MCF 10A (cell line): Measurements from ENCODE around the gene CERS1. TPM values are rescaled to one million over a fixed set of nuclear protein-coding genes. Genes with fewer than 3 reads are reported as not detected.

Source experiments
- BruUV-seq: library from RNA; stranded (reverse); fragments of 400-500 nt; replicated peaks from 2 replicates; lab custom pipeline; 2021; lab: Mats Ljungman, UMichigan
- CTCF ChIA-PET: fragments of 300-600 bp; sonication (Branson Sonifier 250); formaldehyde crosslinking; extraction: SDS; loops from one replicate; lab custom pipeline; 2021; ENCODE audit warnings: antibody characterized with exemption, inconsistent platforms; lab: Yijun Ruan, JAX
- POLR2A ChIA-PET: fragments of 300-600, 350-650 bp; sonication (Branson Sonifier 250); formaldehyde crosslinking; extraction: SDS; loops from one replicate; lab custom pipeline; 2020; ENCODE audit warnings: antibody characterized with exemption, inconsistent platforms; lab: Yijun Ruan, JAX
- DNase-seq: peaks from one replicate; pipeline ENCODE4 v3.0.0-alpha.2; 2018; ENCODE audit not compliant: unreplicated experiment
- H3K27ac Mint-ChIP-seq: one replicate; pipeline ENCODE4 v1.8.0; 2022; ENCODE audit warnings: mild to moderate bottlenecking, low read depth, mixed read lengths; ENCODE audit not compliant: unreplicated experiment
- H3K27me3 Mint-ChIP-seq: one replicate; pipeline ENCODE4 v1.8.0; 2022; ENCODE audit warnings: mixed read lengths; ENCODE audit not compliant: insufficient read depth, unreplicated experiment
- H3K36me3 Mint-ChIP-seq: one replicate; pipeline ENCODE4 v1.8.0; 2022; ENCODE audit warnings: mild to moderate bottlenecking, moderate library complexity, mixed read lengths; ENCODE audit not compliant: insufficient read depth, unreplicated experiment
- H3K4me1 Mint-ChIP-seq: one replicate; pipeline ENCODE4 v1.8.0; 2022; ENCODE audit warnings: mixed read lengths; ENCODE audit not compliant: insufficient read depth, unreplicated experiment
- H3K4me3 Mint-ChIP-seq: one replicate; pipeline ENCODE4 v1.8.0; 2022; ENCODE audit warnings: mild to moderate bottlenecking, moderate library complexity, mixed read lengths; ENCODE audit not compliant: unreplicated experiment
- H3K9me3 Mint-ChIP-seq: one replicate; pipeline ENCODE4 v1.8.0; 2022; ENCODE audit warnings: mixed read lengths; ENCODE audit not compliant: unreplicated experiment
- intact Hi-C: fragments of 100-400 bp; cut with micrococcal nuclease; formaldehyde crosslinking; loops from 2 replicates; pipeline ENCODE4 v1.14.1; 2022
- total RNA-seq: library from RNA; stranded (reverse); gene quantifications from 2 replicates; pipeline ENCODE4 v1.2.3, GENCODE V29; 2022
- TF ChIP-seq, protein P1 (sequence below): fragments of 200-600 bp; IDR thresholded peaks from one replicate; pipeline ENCODE4 v1.8.0; 2022; ENCODE audit warnings: antibody characterized with exemption, mild to moderate bottlenecking; ENCODE audit not compliant: unreplicated experiment

CERS1 gene
- total RNA-seq, 1 experiment from 2014 or later: not detected

DNA sequence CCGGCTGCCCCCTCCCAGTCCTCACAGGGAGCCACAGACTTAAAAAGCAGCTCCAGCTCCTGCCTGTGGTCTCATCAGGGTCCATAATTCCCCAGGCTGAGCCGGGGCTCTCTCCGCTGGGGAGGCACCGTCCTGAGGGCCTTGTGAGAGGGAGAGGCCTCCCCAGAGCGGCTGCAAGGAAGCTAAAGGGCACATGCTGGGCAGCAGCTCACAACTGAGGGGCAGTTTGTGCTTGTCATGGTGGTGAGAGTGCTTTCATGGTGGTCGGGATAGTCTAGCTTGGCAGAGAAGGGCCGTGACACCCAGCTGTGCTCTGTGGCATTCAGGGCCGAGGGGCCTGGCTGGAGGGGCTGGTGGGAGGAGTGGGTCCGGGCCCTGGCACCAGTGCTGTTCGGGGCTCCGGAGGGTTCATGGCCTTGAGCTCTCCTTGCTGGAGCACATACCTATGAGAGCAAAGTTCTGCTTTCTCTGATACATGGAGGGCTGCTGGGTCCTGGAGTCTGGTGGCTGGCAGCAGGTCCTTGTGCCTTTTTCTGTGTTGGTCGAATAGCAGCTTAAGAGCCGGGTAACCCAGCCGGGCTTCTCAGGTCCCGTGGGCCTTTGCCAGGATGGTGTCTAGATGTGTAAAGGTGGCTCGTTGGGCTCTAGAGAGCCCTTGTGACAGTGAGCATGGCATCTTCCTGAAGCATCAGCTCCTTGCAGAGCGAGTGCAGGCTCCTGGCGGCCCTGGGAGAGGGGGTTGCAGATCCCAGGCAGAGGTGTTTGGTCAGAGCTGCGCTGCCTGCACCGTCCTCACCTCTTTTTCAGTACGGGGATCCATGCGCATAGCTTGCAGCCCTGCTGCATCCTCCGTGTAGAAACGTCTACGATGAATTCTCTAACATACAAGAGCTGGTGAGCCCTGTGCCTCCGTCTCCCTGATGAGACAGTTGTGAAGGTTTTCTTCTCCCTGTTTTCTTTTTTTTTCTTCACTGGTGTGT lies 55.4 kb downstream of the CERS1 start:
- ChIA-PET CTCF (interaction anchor here (0.9 to 3.4 kb wide), 6 partner anchors 8 to 252 kb away, joined by 3 to 17 read pairs (median 6); partner anchors contain the start of genes REX1BD and UPF1), POLR2A (no interaction called here)
- H3K4me1 Mint-ChIP-seq: peaks cover 31% of the 10 kb centered on the region
- BruUV-seq: no TSS peak
- no peaks in the 10 kb centered on the region for H3K27me3 Mint-ChIP-seq
- no peak for DNase-seq
- no peak overlapping the region for H3K4me3 Mint-ChIP-seq
- H3K36me3 Mint-ChIP-seq: peaks cover 46% of the 10 kb centered on the region
- intact Hi-C loops: no loop called here
- TF ChIP-seq, protein P1, sequence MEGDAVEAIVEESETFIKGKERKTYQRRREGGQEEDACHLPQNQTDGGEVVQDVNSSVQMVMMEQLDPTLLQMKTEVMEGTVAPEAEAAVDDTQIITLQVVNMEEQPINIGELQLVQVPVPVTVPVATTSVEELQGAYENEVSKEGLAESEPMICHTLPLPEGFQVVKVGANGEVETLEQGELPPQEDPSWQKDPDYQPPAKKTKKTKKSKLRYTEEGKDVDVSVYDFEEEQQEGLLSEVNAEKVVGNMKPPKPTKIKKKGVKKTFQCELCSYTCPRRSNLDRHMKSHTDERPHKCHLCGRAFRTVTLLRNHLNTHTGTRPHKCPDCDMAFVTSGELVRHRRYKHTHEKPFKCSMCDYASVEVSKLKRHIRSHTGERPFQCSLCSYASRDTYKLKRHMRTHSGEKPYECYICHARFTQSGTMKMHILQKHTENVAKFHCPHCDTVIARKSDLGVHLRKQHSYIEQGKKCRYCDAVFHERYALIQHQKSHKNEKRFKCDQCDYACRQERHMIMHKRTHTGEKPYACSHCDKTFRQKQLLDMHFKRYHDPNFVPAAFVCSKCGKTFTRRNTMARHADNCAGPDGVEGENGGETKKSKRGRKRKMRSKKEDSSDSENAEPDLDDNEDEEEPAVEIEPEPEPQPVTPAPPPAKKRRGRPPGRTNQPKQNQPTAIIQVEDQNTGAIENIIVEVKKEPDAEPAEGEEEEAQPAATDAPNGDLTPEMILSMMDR: no peak
- no peak overlapping the region for H3K27ac Mint-ChIP-seq
- H3K9me3 Mint-ChIP-seq: no peaks in the 10 kb centered on the region

DNA sequence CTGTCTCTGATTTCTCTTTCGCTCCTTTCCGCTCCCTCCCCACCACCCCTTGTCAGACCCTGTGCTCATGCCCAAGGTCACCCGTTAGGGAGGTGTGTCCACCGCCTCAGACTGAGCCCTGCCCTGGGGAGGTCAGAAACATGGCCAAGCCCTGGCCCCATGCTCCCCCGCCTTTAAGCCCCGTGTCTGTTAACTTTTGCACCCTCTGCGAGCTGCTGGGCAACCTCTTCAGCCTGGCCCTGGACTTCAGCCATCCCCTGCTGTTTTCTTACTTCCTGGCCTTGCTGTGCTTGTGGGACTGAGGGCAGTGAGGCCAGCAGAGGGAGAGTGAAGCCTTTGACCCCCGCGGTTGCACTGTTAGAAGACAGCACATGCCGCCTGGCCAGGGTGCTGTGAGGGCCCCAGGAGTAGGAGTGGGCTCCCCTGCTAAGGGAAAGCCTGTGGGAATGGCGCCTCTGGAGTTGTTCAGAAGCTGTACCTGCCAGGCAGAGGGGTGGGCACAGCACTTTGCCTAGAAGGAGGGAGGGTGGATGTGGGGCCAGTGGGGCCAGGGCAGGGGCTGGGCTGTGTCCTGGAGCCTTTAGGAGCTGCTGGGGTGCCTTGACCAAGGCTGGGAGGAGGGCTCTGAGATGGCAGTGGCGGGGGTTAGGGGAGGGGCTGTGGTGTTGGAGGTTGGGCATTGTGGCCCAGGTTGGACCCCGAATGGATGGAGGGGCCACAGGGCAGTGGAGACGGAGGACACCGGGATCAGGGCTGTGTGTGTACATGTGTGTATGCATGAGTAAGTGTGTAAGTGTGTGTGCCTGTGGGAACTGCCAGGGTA lies 56.3 kb downstream of the CERS1 start:
- no TSS peak for BruUV-seq
- Mint-ChIP-seq H3K27ac (no peak overlapping the region), H3K9me3 (no peaks in the 10 kb centered on the region), H3K36me3 (peaks cover 54% of the 10 kb centered on the region), H3K27me3 (no peaks in the 10 kb centered on the region), H3K4me1 (peaks cover 37% of the 10 kb centered on the region), H3K4me3 (no peak overlapping the region)
- intact Hi-C loops: no loop called here
- ChIA-PET CTCF (interaction anchor here (0.8 to 2.4 kb wide), 6 partner anchors 8 to 251 kb away, joined by 3 to 13 read pairs (median 4); partner anchors contain the start of gene REX1BD), POLR2A (no interaction called here)
- TF ChIP-seq, protein P1: no peak
- DNase-seq: no peak

DNA sequence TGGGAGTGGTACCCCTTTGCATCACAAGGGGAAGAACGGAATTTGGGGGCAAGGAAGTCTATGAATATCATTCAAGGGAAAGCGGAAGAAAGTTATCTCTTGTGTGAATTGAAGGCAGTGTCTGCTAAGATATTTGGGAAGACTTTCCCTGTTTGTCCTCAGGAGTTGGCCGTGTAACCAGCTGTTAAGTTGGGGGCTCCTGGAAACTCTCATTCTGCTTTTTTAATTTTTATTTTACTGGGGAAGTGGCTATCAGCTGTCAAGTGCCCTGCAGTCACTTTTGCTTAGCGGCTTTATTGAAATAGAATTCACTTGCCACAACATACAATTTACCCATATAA lies 61.3 kb downstream of the CERS1 start:
- peaks cover 31% of the 10 kb centered on the region for H3K4me1 Mint-ChIP-seq
- no peak for DNase-seq
- H3K36me3 Mint-ChIP-seq: peaks cover 49% of the 10 kb centered on the region
- POLR2A ChIA-PET: interaction anchor here (0.6 to 3.9 kb wide), 10 partner anchors 8 to 299 kb away, joined by 3 to 29 read pairs (median 4); partner anchors contain the start of genes COPE, DDX49 and UBA52
- CTCF ChIA-PET: interaction anchor here (0.7 to 5.7 kb wide), 5 partner anchors 13 to 424 kb away, joined by 3 to 46 read pairs (median 3); partner anchors contain the start of gene REX1BD
- H3K27ac Mint-ChIP-seq: peak overlapping the region; percentile 98
- intact Hi-C loops: loop anchor here (5.0 kb wide), 1 partner anchor 62 kb away; no protein-coding TSS in a partner anchor
- no TSS peak for BruUV-seq
- TF ChIP-seq, protein P1: no peak
- no peaks in the 10 kb centered on the region for H3K9me3 Mint-ChIP-seq
- H3K4me3 Mint-ChIP-seq: peak overlapping the region; percentile 94
- H3K27me3 Mint-ChIP-seq: no peaks in the 10 kb centered on the region
